Activated naive CD4-positive, alpha-beta T cell treated with anti-CD3 and anti-CD28 coated beads for 36 hours (primary cell): ENCODE data around the gene FAM171A2. TPM values are rescaled to one million over a fixed set of nuclear protein-coding genes. Genes with fewer than 3 reads are reported as not detected.

Experiments
- CTCF ChIA-PET: fragments of 350-600 bp; sonication (Branson Sonifier 250); formaldehyde crosslinking; loops from one replicate; lab custom pipeline; 2021; ENCODE audit warnings: antibody characterized with exemption; lab: Charles Lee
- DNase-seq: peaks from one replicate; pipeline ENCODE4 v3.0.0-alpha.2; 2020
- H3K27ac Mint-ChIP-seq: one replicate; pipeline ENCODE4 v1.8.0; 2021; ENCODE audit warnings: mild to moderate bottlenecking, mixed read lengths
- H3K27me3 Mint-ChIP-seq: one replicate; pipeline ENCODE4 v1.8.0; 2021; ENCODE audit warnings: low read depth, mixed read lengths
- H3K36me3 Mint-ChIP-seq: one replicate; pipeline ENCODE4 v1.8.0; 2021; ENCODE audit warnings: low read depth, mixed read lengths
- H3K4me1 Mint-ChIP-seq: one replicate; pipeline ENCODE4 v1.8.0; 2021; ENCODE audit warnings: low read depth, mixed read lengths
- H3K4me3 Mint-ChIP-seq: one replicate; pipeline ENCODE4 v1.8.0; 2021; ENCODE audit warnings: mild to moderate bottlenecking, moderate library complexity, mixed read lengths
- H3K9me3 Mint-ChIP-seq: one replicate; pipeline ENCODE4 v1.8.0; 2021; ENCODE audit warnings: mixed read lengths
- intact Hi-C: fragments of 100-400 bp; cut with micrococcal nuclease; formaldehyde crosslinking; loops from one replicate; pipeline ENCODE4 v1.15.1; 2023
- total RNA-seq, 2 experiments: library from RNA; stranded (reverse); gene quantifications; one replicate each; pipeline ENCODE4 v1.2.3, GENCODE V29; 2021

Gene FAM171A2
- total RNA-seq, 2 experiments from 2014 or later, result 0.12 to 0.21 TPM

DNA sequence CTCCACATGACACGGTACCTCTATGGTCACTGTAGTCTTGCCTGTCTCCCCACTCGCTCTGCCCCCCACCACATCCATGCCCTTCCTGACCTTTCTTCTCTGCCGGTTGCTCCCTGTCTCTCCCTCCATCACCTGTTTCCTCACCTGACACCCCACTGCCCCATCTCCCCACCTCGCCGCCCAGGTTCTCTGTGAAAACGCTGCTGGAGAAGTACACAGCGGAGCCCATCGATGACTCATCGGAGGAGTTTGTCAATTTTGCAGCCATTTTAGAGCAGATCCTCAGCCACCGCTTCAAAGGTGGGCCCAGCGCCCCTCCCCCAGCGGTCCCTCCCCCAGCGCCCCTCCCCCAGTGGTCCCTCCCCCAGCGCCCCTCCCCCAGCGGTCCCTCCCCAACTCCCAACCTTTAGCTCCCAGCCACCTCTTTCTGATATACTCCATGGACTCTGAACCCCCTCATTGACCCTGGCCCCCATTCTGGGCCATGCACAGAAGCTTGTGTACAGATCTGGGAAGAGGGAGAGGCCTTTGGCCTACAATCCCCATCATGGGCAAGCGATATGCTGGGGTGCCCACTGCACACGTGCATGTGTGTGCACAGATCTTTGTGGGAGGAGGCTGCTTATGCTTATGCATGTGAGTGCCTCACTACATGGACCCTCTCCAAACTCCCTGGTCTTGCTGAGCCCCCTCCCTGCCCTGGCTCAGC is 51.1 kb downstream of the FAM171A2 start:
- Mint-ChIP-seq H3K36me3 (no peaks in the 10 kb centered on the region), H3K4me3 (no peak overlapping the region), H3K4me1 (peaks cover 25% of the 10 kb centered on the region), H3K27me3 (peaks cover 32% of the 10 kb centered on the region), H3K27ac (no peak overlapping the region), H3K9me3 (no peaks in the 10 kb centered on the region)
- CTCF ChIA-PET, result interaction anchor here (1.2 kb wide), 1 partner anchor 103 kb away, joined by 5 read pairs; no protein-coding TSS in a partner anchor
- intact Hi-C loops, result no loop called here
- DNase-seq, result no peak

GRCh38 chr17:44311562-44312181 is 52.0 kb downstream of the FAM171A2 start:
- intact Hi-C loops, result no loop called here
- Mint-ChIP-seq H3K27me3 (peaks cover 32% of the 10 kb centered on the region), H3K27ac (no peak overlapping the region), H3K4me1 (peaks cover 29% of the 10 kb centered on the region), H3K4me3 (no peak overlapping the region), H3K9me3 (no peaks in the 10 kb centered on the region), H3K36me3 (no peaks in the 10 kb centered on the region)
- no peak for DNase-seq
- CTCF ChIA-PET, result no interaction called here

DNA sequence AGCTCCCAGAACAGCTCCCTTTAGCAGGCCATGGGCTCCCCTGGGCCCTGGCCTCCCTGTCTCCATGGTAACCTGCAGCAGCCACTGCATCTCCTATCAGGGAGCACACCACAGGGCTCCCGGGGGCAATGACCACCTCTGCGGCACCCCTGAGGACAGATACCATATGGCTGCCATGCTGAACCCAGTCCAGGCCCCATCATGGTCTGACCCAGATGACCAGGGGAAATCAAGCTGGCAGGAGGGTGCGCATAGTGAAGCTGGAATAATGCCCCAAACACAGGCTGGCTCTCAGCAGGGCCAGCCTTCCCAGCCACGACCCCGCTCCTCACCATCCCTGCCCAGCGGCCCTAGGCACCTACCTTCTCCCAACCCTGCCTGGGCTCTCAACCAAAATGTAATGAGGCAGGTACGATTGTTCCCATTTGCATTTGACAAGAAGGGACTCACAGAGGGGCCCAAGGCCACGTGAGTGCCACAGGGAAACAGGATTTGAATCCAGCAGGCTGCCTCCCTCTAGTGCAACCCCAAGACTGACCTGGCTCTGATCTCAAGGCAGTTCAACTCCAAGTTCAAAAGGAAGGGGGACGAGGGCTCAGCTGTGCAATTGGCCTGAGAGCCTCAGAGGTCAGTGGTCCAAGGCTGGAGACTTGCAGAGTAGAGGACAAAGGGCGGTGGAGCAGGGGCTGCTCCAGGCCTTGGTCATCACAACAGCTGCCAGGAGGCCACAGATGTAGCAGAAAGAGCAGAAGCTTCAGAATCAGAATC is 52.9 kb downstream of the FAM171A2 start:
- Mint-ChIP-seq H3K4me1 (peaks cover 23% of the 10 kb centered on the region), H3K4me3 (no peak overlapping the region), H3K27ac (no peak overlapping the region), H3K9me3 (no peaks in the 10 kb centered on the region), H3K36me3 (no peaks in the 10 kb centered on the region), H3K27me3 (peaks cover 29% of the 10 kb centered on the region)
- intact Hi-C loops, result no loop called here
- DNase-seq, result no peak
- CTCF ChIA-PET, result interaction anchor here (2.5 kb wide), 1 partner anchor 101 kb away, joined by 7 read pairs; no protein-coding TSS in a partner anchor

DNA sequence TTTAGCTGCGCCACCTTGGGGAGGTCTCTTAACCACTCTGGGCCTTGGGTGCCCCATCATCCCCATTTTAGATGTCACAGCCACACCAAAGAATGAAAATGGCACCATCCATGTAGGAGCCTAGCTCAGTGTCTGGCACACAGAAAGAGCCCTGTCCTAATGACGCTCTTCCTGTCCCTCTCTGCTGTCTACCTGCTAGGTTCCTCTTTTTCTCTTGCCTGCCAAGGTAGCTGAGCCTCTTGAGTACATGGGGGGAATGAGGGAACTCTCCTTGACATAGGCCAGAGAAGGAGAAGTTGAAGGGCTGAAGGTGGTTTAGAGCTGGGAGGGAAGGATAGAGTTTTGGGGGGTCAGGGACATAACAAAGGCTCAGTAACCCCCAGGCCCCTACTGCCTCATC is 53.5 kb downstream of the FAM171A2 start:
- Mint-ChIP-seq H3K4me1 (peaks cover 19% of the 10 kb centered on the region), H3K27ac (no peak overlapping the region), H3K9me3 (no peaks in the 10 kb centered on the region), H3K27me3 (peaks cover 24% of the 10 kb centered on the region), H3K4me3 (peak overlapping the region; percentile 6), H3K36me3 (no peaks in the 10 kb centered on the region)
- CTCF ChIA-PET, result interaction anchor here (2.5 kb wide), 1 partner anchor 100 kb away, joined by 7 read pairs; no protein-coding TSS in a partner anchor
- intact Hi-C loops, result no loop called here
- no peak for DNase-seq

DNA sequence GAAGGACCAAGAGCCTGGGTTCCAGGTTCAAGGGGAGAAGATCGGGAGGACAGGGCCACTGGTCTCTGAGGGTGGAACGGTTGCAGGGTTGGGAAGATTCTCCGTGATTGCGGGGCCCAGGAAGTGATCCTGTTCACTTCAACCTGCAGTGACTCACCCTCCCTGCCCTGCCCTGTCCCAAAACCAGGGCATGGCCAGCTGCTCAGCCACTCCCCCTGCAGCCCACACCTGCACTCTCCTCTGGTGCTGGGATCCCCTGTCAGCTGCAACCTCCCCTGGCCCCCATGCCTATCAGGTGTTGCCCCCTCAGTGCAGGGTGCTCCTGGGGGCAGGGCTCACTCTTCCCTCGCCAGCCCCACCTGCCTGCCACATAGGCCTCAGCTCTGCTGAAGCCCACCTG is 54.2 kb downstream of the FAM171A2 start:
- DNase-seq, result no peak
- CTCF ChIA-PET, result interaction anchor here (1.3 to 2.5 kb wide), 2 partner anchors 36 to 99 kb away, joined by 4 to 7 read pairs; no protein-coding TSS in a partner anchor
- no peak overlapping the region for H3K27ac Mint-ChIP-seq
- peaks cover 19% of the 10 kb centered on the region for H3K4me1 Mint-ChIP-seq
- no peaks in the 10 kb centered on the region for H3K9me3 Mint-ChIP-seq
- intact Hi-C loops, result no loop called here
- H3K36me3 Mint-ChIP-seq, result no peaks in the 10 kb centered on the region
- peak overlapping the region; percentile 14 for H3K4me3 Mint-ChIP-seq
- peaks cover 26% of the 10 kb centered on the region for H3K27me3 Mint-ChIP-seq

- CTCF ChIA-PET, result interaction anchor here (0.9 to 2.5 kb wide), 3 partner anchors 22 to 99 kb away, joined by 3 to 7 read pairs (median 4); no protein-coding TSS in a partner anchor
- Mint-ChIP-seq H3K36me3 (no peaks in the 10 kb centered on the region), H3K27ac (no peak overlapping the region), H3K27me3 (peaks cover 20% of the 10 kb centered on the region), H3K9me3 (no peaks in the 10 kb centered on the region), H3K4me3 (peak overlapping the region; percentile 21), H3K4me1 (peaks cover 19% of the 10 kb centered on the region)
- DNase-seq, result no peak
- intact Hi-C loops, result no loop called here
Observed at GRCh38 chr17:44308865-44309264, 54.8 kb downstream of the FAM171A2 start.

- H3K4me1 Mint-ChIP-seq, result peaks cover 19% of the 10 kb centered on the region
- intact Hi-C loops, result no loop called here
- no peaks in the 10 kb centered on the region for H3K36me3 Mint-ChIP-seq
- peak; percentile 84 for DNase-seq
- peaks cover 19% of the 10 kb centered on the region for H3K27me3 Mint-ChIP-seq
- CTCF ChIA-PET, result interaction anchor here (0.9 to 2.5 kb wide), 3 partner anchors 22 to 98 kb away, joined by 3 to 7 read pairs (median 4); no protein-coding TSS in a partner anchor
- no peak within 1 kb of the TSS for H3K27ac Mint-ChIP-seq
- H3K4me3 Mint-ChIP-seq, result peak within 1 kb of the TSS; percentile 21
- H3K9me3 Mint-ChIP-seq, result no peaks in the 10 kb centered on the region
Observed at GRCh38 chr17:44308320-44308818, 55.3 kb downstream of the FAM171A2 start, which contains the start of gene RUNDC3A. Gene RUNDC3A, plus strand, starts transcription at chr17:44308601. Its CDS starts 232 bp downstream, at chr17:44308833.

DNA sequence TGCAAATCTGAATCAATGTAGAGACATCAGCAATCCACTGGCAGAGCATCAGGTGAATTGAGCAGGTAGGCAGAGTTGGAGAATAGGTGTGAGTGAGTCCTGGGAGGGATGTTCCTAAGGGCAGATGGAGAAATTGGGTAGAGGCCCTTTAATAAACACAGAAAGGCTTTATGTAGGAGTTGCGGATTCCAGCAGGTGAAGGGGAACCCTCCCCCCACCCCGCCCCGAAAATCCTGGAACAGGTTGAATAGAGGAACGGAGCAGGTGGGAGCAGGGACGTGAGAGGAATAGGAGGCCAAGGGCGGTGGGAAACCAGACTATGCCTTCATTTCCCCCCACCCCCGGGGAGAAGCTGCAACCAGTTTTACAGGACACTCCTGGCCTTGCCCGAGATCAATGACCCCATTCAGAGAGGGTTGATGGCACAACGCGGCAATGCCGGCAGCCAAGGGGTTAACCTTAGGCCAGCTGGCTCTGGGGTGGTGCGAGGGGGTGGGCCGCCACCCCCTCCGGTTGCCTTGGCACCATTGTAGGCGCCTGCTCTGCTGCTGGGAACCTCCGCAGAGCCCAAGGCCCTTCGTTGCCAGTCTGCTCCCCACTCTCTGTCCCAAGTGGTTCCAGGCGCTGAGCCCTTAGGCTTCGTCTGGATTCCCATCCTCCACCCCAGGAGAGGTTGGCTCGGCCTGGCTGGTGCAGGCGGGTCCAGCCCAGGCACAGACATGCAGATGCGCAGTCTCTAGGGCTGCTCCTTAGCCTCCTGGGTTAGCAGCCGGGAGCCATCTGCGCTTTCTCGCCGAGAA is 56.1 kb downstream of the FAM171A2 start:
- Mint-ChIP-seq H3K36me3 (no peaks in the 10 kb centered on the region), H3K9me3 (no peaks in the 10 kb centered on the region), H3K27ac (no peak overlapping the region), H3K4me3 (peak overlapping the region; percentile 15), H3K27me3 (peaks cover 17% of the 10 kb centered on the region), H3K4me1 (peaks cover 19% of the 10 kb centered on the region)
- intact Hi-C loops, result no loop called here
- DNase-seq, result no peak
- CTCF ChIA-PET, result interaction anchor here (2.5 kb wide), 1 partner anchor 98 kb away, joined by 7 read pairs; no protein-coding TSS in a partner anchor

DNA sequence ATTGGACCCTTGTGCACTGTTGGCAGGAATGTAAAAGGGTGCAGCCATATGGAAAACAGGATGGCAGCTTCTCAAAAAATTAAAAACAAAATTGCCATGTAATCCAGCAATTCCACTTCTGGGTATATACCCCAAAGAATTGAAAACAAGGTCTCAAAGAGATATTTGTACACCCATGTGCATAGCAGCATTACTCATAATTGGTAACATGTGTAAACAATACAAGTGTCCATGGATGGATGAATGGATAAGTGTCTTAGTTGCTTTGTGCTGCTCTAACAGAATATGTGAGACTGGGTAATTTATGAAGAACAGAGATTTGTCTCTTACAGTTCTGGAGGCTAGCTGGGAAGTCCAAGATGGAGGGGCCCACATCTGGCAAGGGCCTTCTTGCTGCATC is 59.0 kb downstream of the FAM171A2 start:
- intact Hi-C loops, result no loop called here
- Mint-ChIP-seq H3K9me3 (no peaks in the 10 kb centered on the region), H3K36me3 (no peaks in the 10 kb centered on the region), H3K27me3 (peaks cover 12% of the 10 kb centered on the region), H3K4me3 (no peak overlapping the region), H3K4me1 (peaks cover 14% of the 10 kb centered on the region), H3K27ac (no peak overlapping the region)
- CTCF ChIA-PET, result no interaction called here
- no peak for DNase-seq
